Neural progenitor cell (in vitro differentiated cells): ENCODE measurements around the gene GGT7.

Source experiments
- CTCF ChIP-seq: fragments of 200-600 bp; sonication (generic); IDR thresholded peaks from 2 replicates; pipeline ENCODE4 v1.5.1; 2017; ENCODE audit warnings: antibody characterized with exemption, mild to moderate bottlenecking
- EZH2 ChIP-seq: fragments of 200-600 bp; sonication (generic); IDR thresholded peaks from 2 replicates; pipeline ENCODE4 v1.6.1; 2017; ENCODE audit warnings: antibody characterized with exemption, mild to moderate bottlenecking, moderate library complexity
- EZH2phosphoT487 ChIP-seq: fragments of 200-600 bp; sonication (generic); IDR thresholded peaks from 2 replicates; pipeline ENCODE4 v1.6.1; 2017; ENCODE audit warnings: antibody characterized with exemption

DNA sequence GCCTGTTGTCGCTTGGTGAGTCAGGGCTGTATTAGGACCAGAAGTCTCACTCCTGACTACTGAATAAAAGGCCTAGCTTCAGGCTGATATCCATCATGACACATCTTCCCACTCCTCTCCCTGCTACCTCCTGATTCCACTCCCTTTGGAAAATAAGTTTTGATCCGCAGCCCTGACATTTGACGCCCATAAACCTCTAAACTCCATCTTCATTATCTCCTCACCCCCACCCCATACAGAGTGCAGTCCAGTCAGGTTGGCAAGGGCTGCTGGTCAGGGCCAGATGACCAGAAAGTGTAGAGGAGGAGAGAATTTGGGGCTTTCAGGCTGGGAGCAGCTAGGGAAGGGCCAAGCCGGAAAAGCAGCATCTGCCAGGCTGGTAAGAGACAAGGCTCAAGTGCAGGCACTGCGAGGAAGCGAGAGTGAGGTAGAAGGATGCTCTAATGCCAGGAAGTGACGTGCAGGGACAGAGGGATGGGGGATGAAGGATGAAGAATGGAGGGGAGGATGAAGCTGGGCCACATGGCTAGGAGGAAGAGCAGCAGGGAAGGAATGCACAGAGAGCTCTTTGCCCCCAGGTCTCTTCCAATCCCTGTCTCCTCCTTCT is 1.2 kb downstream of the GGT7 start:
- TF ChIP-seq CTCF (no peak), EZH2 (no peak), EZH2phosphoT487 (no peak)
